ENCODE results near the gene NDUFAF8.
A peak's percentile ranks its signal among the peaks of the same experiment; 100 is the strongest.

NDUFAF8 gene

GRCh38 chr17:81277946-81278693, 39.0 kb downstream of the NDUFAF8 start:
- DNase-seq, result no peak

DNA sequence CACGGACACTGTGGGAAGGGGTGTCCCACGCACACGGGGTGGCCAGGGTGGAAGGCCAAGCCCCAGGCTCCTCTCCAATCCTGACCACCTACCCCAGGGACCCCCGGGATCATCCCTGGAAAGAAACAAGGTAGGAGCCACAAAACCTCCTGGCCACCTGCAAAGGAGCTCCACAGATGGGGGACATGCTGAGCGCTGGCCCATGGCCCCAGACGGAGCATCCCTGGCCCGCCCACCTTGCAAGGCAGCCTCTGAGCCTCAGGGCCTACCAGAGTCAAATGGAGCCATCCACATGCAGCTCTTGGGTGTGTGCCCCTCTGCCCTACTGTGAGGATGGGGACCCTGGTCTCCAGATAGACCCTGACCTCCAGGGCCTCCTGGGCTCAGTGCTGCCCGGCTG, 39.7 kb downstream of the NDUFAF8 start:
- DNase-seq, result no peak

DNA sequence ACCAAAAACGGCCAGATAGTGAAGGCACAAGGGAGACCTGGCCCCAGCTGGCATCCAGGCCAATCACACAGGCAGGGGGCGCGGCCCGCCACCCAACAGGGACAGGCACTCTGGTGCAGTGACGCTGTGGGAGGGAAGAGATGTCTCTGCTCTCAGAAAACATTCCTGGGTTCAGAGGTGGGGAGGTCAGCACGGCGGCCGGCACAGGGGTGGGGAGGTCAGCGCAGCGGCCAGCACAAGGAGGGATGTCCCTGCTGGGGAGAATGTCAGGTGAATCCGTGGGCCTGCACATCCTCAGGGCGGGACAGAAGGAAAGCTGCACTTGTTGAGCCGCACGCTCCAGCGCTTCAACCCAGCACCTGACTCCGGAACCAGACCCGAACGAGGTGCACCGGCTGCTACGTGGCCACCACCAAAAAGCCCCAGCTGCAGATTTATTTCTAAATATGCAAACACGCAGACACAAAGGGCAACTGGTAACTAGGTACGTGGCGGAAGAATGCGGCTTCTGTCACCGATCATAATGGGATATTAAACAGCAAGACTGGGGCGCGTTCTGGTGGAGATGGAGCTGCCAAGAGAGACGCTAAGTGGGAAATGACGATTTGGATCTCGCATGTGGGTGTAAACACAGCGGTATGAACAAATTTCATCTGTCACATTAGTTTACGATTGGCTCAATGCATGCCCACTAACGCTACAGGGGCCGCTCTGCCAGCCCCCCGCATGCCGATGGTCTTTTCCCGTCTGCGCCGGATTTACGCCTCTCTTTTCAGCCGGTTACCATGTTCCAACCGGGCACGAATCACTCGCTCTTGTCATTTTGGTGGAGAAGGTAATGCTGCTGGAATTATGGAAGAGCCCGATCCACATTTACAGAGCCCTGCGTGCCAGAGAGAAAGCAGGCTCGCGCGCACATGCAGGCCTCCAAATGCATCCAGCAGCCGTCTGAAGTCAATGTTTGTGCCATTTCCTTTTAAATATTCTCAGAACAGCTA, 40.5 kb downstream of the NDUFAF8 start:
- DNase-seq, result no peak

DNA sequence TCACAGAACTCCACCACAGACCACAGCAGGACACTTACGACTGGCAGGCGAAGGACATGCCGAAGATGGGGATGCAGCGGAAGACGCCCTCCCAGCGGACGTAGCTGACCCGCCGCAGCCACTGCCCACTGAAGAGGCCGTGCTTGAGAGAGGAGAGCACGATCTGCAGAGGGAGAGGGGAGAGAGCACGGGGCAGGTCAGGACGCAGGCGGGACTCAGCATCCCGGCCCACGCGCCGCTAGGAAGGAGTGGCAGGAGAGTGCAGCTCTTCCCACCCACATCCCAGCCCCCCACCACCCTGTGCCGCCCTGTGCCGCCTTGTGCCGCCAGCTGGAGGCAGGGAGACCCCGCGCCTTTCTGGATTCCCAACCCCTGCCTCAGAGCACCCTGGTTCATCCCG, 41.5 kb downstream of the NDUFAF8 start:
- DNase-seq, result no peak

GRCh38 chr17:81282141-81282540, 43.0 kb downstream of the NDUFAF8 start:
- DNase-seq, result no peak

- DNase-seq, result no peak
Observed at GRCh38 chr17:81282876-81283275, 43.8 kb downstream of the NDUFAF8 start.

DNA sequence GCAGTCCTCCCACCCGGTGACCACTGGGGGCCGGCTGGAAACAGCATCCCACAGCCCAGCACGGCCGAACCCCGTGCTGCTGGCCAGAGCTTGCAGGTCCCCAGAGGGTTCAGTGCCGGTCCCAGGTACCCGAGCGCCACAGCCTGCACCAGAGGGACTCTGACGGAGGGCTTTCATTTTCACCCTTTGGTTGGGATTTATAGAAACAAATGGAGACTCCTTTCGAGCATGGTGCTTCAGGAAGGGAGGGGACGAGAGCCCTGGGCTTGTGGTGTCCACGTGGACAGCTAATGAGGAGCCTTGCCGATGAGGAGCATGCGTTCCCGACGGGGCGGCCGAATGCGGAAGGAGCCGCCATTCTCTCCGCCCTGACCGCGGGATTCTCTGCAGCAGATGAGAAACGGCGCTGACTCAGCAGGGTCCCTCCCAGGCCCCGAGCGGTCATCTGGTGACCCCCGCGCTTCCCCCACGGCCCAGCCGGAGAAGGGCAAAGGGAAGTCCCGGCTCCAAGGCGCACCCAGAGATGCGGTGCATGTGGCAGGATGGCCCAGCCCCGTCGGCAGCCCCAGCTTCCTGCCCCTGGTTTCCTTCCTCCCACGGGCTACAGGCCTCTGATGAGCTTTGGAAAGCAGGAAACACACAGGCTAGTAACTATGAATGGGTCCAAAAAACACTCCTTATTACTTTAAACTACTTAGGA, 46.2 kb downstream of the NDUFAF8 start:
- peak; percentile 81 for DNase-seq

- no peak for DNase-seq
Observed at GRCh38 chr17:81285894-81286293, 46.8 kb downstream of the NDUFAF8 start.

- DNase-seq, result no peak
Observed at GRCh38 chr17:81286491-81287145, 47.5 kb downstream of the NDUFAF8 start.

- no peak for DNase-seq
Observed at GRCh38 chr17:81287152-81287551, 48.0 kb downstream of the NDUFAF8 start.

DNA sequence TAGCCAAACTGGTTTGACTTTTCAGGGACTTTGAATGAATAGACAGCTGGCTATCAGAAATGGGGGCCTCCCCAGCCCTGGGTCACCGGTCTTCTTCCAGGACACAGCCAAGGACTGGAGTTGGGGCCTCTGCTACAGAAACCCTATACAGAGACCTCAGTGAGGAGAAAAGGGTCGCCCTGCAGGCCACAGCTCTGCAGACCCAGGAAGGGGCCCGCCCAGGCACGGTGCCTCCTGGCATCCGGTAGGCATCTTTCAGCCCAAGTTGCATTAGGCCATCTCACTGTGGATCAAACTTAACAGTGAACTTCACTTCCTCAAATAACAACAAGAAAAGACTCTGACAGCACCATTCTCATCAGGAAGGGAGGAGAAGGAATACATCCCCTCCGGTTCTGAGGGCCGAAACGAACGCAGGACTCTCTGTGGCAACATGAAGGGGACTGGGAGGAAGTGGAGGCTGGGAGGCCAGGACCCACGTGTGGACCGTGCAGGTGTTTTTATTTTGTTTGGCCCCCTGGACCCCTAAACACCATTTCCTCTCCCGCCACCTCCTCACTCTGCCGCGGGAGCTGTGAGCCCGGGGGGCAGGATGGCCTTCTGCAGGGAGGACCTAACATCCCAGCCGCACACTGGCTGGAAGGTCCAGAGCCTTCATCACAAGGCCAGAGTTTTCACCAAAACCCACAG, 48.8 kb downstream of the NDUFAF8 start:
- no peak for DNase-seq

DNA sequence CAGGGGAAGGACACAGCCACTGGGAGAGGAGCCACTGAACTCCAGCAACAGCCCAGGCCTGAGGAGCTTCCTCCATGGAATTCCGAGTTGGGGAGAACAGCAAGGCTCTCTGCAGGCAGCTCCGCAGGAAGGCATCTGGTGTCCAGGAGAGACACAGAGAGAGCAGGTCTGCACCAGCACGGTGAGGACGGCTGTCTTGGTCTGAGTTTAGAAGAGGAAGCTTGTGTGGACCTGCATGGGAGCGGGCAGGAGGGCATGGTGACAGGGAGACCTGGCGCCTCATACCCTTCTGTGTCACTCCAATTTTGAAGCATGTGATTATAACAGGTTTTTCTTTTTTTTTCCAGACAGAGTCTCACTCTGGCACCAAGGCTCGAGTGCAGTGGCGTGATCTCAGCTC, 49.6 kb downstream of the NDUFAF8 start:
- DNase-seq, result no peak

- DNase-seq, result no peak
Observed at GRCh38 chr17:81289627-81290026, 50.5 kb downstream of the NDUFAF8 start.

GRCh38 chr17:81290230-81290629, 51.1 kb downstream of the NDUFAF8 start:
- no peak for DNase-seq
